Limb (tissue), 2 donors: ENCODE results near the gene TMEM151A.

Experiments
- DNase-seq, 2 donors: peaks; one replicate each; pipeline ENCODE4 v3.0.0-alpha.2; 2016; ENCODE audit errors: extremely low spot score in 2 of 2

The TMEM151A gene

DNA sequence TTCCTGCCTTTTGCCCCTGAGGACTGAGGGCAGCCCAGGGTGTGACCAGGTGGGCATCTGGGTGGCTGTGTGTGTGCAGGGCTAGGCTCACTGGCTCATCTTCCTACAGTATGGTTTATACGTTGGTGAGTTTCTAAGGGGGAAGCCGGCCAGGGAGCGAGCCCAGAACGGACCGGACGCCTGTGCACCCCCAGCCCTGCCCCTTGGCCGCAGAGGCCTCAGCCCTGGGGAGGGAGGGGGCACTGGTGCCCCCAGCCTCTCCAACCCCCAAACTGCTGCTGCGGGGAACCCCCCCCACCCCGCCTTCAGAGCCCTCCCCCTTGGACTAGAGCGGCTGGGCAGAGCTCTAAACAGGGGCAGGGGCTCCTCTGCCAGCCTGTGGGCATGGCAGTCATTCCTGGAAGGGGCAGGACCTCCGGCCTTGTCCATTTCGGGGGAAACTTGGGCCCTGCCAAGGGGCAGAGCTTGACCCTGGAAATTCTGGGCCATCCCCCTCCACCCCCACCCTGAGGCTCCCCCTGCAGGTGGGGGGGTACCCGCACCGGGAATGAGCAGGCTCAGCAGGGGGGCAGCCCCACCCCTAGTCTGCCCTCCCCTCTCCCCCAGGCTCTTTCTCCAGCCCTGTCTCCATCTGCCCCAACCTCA, 8.1 kb upstream of the TMEM151A start:
- no peak for DNase-seq

GRCh38 chr11:66284526-66285078, 7.1 kb upstream of the TMEM151A start:
- DNase-seq, result no peak

DNA sequence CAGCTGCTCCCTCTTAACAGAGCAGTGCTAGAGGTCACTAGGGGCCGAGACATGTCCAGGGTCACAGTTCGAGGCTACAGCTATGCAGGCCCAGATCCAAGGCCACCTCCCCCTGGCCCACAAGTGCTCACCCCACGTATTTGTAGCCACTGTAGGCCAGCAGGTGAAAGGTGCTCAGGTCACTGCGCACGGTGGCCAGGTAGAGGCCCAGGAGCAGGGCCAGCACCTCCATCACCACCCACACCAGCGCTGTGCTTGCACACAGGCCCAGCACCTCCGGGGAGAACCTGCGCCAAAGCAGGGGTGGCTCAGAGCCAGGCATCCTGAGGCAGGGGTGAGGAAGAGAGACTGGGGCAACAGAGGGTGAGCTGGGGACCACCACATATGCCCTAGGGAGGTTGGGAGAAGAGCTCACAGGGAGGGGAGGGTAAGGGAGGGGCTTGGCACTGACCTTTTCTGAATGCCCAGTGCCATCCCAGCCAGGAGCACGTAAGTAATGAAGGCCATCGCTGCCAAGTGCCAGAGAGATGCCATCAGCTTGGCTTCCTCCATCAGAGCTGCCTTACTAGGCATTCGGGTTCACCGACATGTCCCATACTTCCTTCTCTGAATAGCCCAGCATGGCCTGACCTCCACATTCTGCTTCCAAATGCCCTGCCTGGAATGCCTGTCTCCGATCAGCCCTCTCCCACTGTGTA, 6.3 kb upstream of the TMEM151A start:
- DNase-seq, result peak in 1 of 2 donors; percentile 25

DNA sequence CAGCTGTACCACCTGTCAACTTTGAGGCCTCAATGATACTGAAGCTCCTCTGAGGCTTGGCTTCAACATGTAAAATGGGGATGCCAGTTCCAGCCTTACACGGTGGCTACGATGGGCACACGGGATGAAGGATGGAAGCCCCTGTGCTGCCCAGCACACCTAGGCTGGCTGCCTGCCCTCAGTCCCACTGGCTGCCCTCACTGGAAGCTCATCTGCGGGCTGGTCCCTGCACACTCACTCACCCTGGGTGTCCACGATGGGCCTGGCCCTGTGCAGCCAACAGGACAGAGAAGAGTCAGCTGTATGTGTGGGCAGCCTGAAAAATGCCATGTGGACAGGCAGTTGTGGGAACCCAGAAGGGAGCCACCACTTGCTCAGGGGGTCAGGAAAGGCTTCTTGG, 5.0 kb upstream of the TMEM151A start:
- no peak for DNase-seq

DNA sequence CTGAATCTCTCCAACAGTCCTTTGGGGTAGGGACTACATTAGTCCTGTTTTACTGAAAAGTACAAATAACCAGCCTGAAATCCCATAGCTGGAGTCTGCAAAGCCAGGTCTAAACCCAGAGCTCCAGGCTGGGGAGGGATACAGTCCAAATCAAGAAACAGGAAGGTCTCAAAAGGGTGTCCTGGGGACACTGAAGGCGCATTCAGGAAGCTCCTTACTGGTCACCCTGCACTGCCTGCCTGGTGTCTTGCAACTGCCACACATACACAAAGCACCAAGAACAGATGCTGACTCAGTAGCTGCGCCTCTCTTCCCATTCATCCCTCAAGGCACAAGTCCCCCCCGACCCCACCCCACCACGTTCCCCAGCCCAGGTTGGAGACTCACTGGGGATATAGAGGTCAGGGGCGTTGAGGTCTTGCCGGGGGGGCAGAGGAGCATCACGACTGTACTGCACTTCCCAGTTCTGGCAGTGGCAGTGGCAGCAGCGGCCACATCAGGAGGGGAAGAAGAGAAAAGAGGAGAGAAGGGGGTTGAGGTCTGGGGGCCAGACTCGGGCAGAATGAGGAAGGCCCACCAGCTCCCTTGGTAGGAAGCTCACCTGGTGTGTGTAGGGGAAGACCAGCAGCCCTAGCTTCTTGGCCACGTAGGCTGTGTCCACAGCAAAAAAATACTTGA, 4.3 kb upstream of the TMEM151A start:
- DNase-seq, result no peak

- no peak for DNase-seq
These were observed 3.6 kb upstream of the TMEM151A start for GRCh38 chr11:66287889-66288670.

- peak; percentile 98 to 99 for DNase-seq
These were observed 2.8 kb upstream of the TMEM151A start, which contains the start of gene YIF1A for GRCh38 chr11:66288671-66289547. Gene YIF1A (minus strand): TSS chr11:66289143. CDS start chr11:66288985, 158 bp downstream.

DNA sequence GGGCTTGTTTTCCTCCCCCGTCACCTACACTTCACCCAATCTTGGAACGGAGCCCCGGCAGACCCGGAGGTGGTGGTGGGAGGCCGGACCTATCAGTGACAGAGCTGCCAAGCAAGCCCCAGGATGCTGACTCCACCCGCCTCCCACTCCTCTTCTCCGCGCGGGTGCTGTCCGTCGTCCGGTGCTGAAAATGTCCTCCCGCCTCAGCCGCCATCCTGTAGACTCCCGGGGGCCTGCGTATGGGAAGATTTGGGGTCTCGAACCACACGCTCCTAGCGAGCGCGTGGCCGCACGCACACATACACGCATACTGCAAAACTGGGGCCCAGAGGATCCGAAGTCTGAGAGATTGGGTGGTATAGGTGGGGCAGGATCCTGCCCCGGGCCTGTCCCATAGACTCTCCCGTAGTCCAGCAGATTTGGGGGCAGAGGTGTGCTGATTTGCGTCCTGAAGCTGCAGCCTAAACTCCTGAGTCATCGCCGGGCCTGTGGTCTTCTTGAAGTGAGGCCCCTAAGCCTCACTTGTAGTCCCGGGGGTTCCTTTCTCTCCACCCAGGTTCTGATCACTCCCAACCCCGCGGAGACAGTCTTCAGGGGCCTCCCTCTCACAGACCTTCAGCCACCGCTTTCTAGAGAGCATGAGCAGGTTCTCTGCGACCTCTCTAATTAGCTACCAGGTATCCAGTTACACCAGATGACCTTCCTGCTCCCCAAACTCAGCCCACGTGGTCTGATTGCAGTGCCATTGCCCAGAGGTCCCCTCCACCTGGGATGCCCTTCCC, 2.0 kb upstream of the TMEM151A start:
- peak; percentile 83 to 91 for DNase-seq

DNA sequence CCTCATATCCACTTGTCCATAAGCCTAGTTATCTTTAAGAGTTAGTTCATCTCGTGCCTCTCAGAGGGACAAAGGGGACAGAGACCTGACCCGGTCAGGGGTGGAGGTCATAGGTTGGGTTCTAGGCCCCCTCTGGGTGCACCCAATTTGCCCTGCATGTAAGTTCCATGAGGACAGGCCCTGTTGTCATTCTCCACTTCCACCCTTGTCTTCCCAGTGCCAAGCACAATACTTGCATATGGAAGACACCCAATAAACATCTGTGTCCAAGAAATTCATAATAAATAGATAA, 1.4 kb upstream of the TMEM151A start:
- no peak for DNase-seq

- no peak for DNase-seq
These were observed 390 bp upstream of the TMEM151A start for GRCh38 chr11:66291303-66291705.

GRCh38 chr11:66292543-66293332, 1.0 kb downstream of the TMEM151A start:
- DNase-seq, result no peak

DNA sequence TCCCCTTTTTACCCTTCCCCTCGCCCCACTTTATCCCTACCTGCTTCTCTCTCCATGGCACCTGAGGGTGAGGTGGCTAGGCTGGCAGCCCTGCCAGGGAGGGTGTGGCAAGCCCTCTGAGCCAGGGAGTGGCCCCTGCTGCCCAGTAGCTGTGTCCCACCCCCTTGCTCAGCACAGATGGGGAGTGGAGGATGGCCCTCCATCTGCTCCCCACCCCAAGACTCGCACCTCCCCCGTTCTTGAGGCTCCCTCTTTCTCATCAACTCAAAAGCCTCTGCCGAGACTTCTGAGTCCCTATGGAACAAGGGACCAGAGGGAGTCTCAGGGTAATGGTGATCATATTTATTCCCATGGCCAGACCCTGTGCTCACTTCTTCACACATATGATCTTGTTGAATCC, 1.7 kb downstream of the TMEM151A start:
- no peak for DNase-seq

GRCh38 chr11:66293777-66294625, 2.3 kb downstream of the TMEM151A start:
- DNase-seq, result no peak

DNA sequence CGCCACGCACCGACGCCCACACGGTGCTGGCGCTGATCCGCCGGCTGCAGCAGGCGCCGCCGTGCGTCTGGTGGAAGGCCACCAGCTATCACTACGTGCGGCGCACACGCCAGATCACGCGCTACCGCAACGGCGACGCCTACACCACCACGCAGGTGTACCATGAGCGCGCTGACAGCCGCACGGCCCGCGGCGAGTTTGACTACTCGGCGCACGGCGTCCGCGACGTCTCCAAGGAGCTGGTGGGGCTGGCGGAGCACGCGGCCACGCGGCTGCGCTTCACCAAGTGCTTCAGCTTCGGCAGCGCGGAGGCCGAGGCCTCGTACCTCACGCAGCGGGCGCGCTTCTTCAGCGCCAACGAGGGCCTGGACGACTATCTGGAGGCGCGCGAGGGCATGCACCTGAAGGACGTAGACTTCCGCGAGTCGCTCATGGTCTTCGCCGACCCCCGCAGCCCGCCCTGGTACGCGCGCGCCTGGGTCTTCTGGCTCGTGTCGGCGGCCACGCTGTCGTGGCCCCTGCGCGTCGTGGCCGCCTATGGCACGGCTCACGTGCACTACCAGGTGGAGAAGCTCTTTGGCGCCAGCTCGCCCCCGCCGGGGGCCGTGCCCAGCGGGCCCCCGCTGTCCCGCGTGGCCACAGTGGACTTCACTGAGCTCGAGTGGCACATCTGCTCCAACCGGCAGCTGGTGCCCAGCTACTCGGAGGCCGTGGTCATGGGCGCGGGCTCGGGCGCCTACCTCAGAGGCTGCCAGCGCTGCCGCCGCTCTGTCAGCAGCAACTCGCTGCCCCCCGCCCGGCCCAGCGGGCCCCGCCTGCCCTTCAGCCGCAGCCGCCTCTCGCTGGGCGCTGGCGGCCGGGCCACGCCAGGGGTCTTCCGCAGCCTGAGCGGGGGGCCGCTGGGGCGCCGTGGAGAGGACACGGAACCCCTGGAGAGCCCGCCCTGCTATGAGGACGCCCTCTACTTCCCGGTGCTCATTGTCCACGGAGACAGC, 3.2 kb downstream of the TMEM151A start:
- DNase-seq, result no peak

GRCh38 chr11:66297610-66298009, 5.9 kb downstream of the TMEM151A start:
- no peak for DNase-seq

DNA sequence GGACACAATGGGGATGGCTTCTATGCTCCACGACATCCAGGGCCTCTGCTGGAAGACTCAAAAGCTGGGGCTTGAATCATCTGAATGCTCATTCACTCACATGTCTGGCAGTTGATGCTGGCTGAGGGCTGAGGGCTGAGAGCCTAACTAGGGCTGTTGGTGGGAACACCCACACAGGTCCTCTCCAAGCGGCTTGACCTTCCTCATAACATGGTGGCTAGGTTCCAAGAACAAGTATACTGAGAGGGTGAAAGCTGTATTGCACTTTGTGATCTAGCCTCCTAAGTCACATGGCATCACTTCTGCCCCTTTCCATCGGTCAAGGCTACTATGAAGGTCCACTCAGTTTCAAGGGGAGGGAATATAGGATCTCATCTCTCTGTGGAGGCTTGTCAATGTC, 7.5 kb downstream of the TMEM151A start:
- no peak for DNase-seq

DNA sequence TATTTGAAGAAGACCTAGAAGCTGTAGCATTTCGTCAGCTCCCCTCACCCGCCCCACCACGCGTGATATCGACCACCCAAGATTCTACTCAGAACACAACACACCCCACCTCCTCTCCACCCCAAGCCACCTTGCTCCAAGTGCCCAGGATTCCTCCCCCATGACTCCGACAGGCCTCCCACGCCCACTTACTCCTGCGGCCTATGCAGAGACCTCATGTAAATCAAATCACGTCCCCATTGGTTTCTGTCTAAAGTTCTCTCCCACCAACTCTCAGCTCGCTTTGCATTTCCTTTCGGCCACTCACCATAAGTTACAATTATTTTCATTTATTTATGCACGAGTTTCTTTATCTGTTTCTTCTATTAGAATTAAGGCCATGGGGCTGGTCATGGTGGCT, 11.0 kb downstream of the TMEM151A start:
- no peak for DNase-seq
